SK-N-SH (cell line): ENCODE data around the gene OCA2. TPM values are rescaled to one million over a fixed set of nuclear protein-coding genes. Genes with fewer than 3 reads are reported as not detected.

Source experiments
- CTCF ChIA-PET: fragments of 300-600, 350-600 bp; formaldehyde crosslinking; extraction: SDS; loops from one replicate; lab custom pipeline; 2021; lab: Yijun Ruan, JAX
- POLR2A ChIA-PET: fragments of 350-600 bp; sonication (Branson Sonifier 250); formaldehyde crosslinking; extraction: SDS; loops from one replicate; lab custom pipeline; 2020; ENCODE audit warnings: antibody characterized with exemption, inconsistent platforms; lab: Yijun Ruan, JAX
- DNase-seq: peaks from one replicate; pipeline ENCODE4 v3.0.0; 2012
- H2AFZ ChIP-seq: fragments of 200-600 bp; sonication (generic); 2 replicates; pipeline ENCODE4 v1.8.1; 2016; ENCODE audit warnings: antibody characterized with exemption, mild to moderate bottlenecking, low read depth
- H3F3A ChIP-seq: fragments of 200-600 bp; sonication (generic); replicated peaks from 2 replicates; pipeline ENCODE3; 2016; ENCODE audit warnings: antibody characterized with exemption, mild to moderate bottlenecking; ENCODE audit not compliant: insufficient read depth
- H3K27ac ChIP-seq, 2 experiments: fragments of 200-500 bp in 1 of 2; fragments of 200-600 bp in 1 of 2; sonication (Bioruptor generic) in 1 of 2; sonication (generic), shearing (Covaris generic) in 1 of 2; 2 replicates each; pipeline versions ENCODE4 v1.5.1 to v1.6.1; 2014 to 2016; ENCODE audit warnings: low read depth in 2 of 2, inconsistent platforms in 1 of 2, low read length in 1 of 2, mild to moderate bottlenecking in 1 of 2, mixed read lengths in 1 of 2
- H3K27me3 ChIP-seq: fragments of 200-600 bp; sonication (generic), shearing (Covaris generic); 2 replicates; pipeline ENCODE4 v1.6.1; 2016; ENCODE audit warnings: mixed run types; ENCODE audit not compliant: insufficient read depth
- H3K36me3 ChIP-seq, 2 experiments: fragments of 200-500 bp in 1 of 2; fragments of 200-600 bp in 1 of 2; sonication (Bioruptor generic) in 1 of 2; sonication (generic) in 1 of 2; replicated peaks in 1 of 2; 2 replicates each; pipeline versions ENCODE3 to v1.5.1; 2014 to 2016; ENCODE audit warnings: low read length in 1 of 2, mild to moderate bottlenecking in 1 of 2; ENCODE audit not compliant: insufficient read depth in 2 of 2, control insufficient read depth in 1 of 2
- H3K4me1 ChIP-seq, 2 experiments: fragments of 200-500 bp in 1 of 2; fragments of 200-600 bp in 1 of 2; sonication (Bioruptor generic) in 1 of 2; sonication (generic), shearing (Covaris generic) in 1 of 2; 2 replicates each; pipeline versions ENCODE4 v1.5.1 to v1.6.1; 2014 to 2016; ENCODE audit warnings: low read depth in 1 of 2, low read length in 1 of 2, mixed run types in 1 of 2; ENCODE audit not compliant: insufficient read depth in 2 of 2, control insufficient read depth in 1 of 2
- H3K4me2 ChIP-seq: fragments of 200-600 bp; sonication (generic), shearing (Covaris generic); 2 replicates; pipeline ENCODE4 v1.6.1; 2017; ENCODE audit warnings: mixed run types
- H3K4me3 ChIP-seq, 2 experiments: fragments of 200-500 bp in 1 of 2; fragments of 200-600 bp in 1 of 2; sonication (Bioruptor generic) in 1 of 2; sonication (generic), shearing (Covaris generic) in 1 of 2; 2 replicates each; pipeline versions ENCODE4 v1.5.1 to v1.8.1; 2014 to 2016; ENCODE audit warnings: low read depth in 2 of 2, inconsistent platforms in 1 of 2, low read length in 1 of 2, mild to moderate bottlenecking in 1 of 2, mixed read lengths in 1 of 2, moderate library complexity in 1 of 2
- H3K79me2 ChIP-seq: fragments of 200-600 bp; sonication (generic); 2 replicates; pipeline ENCODE4 v1.8.1; 2017; ENCODE audit warnings: mild to moderate bottlenecking; ENCODE audit not compliant: insufficient read depth
- H3K9ac ChIP-seq: fragments of 200-600 bp; sonication (generic); 2 replicates; pipeline ENCODE4 v1.6.1; 2017; ENCODE audit warnings: mixed run types
- H3K9me2 ChIP-seq: fragments of 200-600 bp; sonication (generic); 2 replicates; pipeline ENCODE4 v1.6.1; 2017; ENCODE audit warnings: mixed run types
- H3K9me3 ChIP-seq: fragments of 200-600 bp; sonication (generic); 2 replicates; pipeline ENCODE4 v1.6.1; 2017; ENCODE audit warnings: mixed run types, mild to moderate bottlenecking, moderate library complexity
- H4K20me1 ChIP-seq: fragments of 200-600 bp; sonication (generic); 2 replicates; pipeline ENCODE4 v1.6.1; 2017; ENCODE audit warnings: mild to moderate bottlenecking, mixed run types; ENCODE audit not compliant: insufficient read depth
- CHD2 ChIP-seq: fragments of 150-350 bp; IDR thresholded peaks from 2 replicates; pipeline ENCODE4 v1.6.1; 2018; ENCODE audit warnings: low read length; ENCODE audit not compliant: partially characterized antibody
- CTCF ChIP-seq: fragments of 200-600 bp; sonication (generic); IDR thresholded peaks from 2 replicates; pipeline ENCODE4 v1.6.1; 2017; ENCODE audit warnings: antibody characterized with exemption, mild to moderate bottlenecking, moderate library complexity
- EZH2phosphoT487 ChIP-seq: fragments of 200-600 bp; sonication (generic); IDR thresholded peaks from 2 replicates; pipeline ENCODE4 v1.6.1; 2017; ENCODE audit warnings: low read depth, mixed run types, mild to moderate bottlenecking, antibody characterized with exemption, moderate library complexity, borderline replicate concordance
- FOXM1 ChIP-seq: IDR thresholded peaks from 2 replicates; pipeline ENCODE4 v1.4.0; 2012; ENCODE audit warnings: low read depth, mild to moderate bottlenecking
- GABPA ChIP-seq: IDR thresholded peaks from 2 replicates; pipeline ENCODE4 v1.4.0; 2012; ENCODE audit warnings: low read depth, mild to moderate bottlenecking
- GATA2 ChIP-seq: sonication (generic); formaldehyde crosslinking; IDR thresholded peaks from 2 replicates; pipeline ENCODE4 v1.5.0; 2020; ENCODE audit warnings: mild to moderate bottlenecking, missing genetic modification reagents
- JUND ChIP-seq: IDR thresholded peaks from 2 replicates; pipeline ENCODE4 v1.4.0; 2012
- MEF2A ChIP-seq: IDR thresholded peaks from 2 replicates; pipeline ENCODE4 v1.4.0; 2012; ENCODE audit warnings: low read depth, borderline replicate concordance
- NRF1 ChIP-seq: IDR thresholded peaks from 2 replicates; pipeline ENCODE4 v1.6.1; 2012; ENCODE audit warnings: low read depth, mild to moderate bottlenecking, low read length
- POLR2AphosphoS5 ChIP-seq: IDR thresholded peaks from 2 replicates; pipeline ENCODE4 v1.6.1; 2012; ENCODE audit warnings: low read depth, low read length
- RAD21 ChIP-seq: IDR thresholded peaks from 2 replicates; pipeline ENCODE4 v1.6.1; 2012; ENCODE audit warnings: mild to moderate bottlenecking, low read length
- RCOR1 ChIP-seq: fragments of 150-350 bp; IDR thresholded peaks from 2 replicates; pipeline ENCODE4 v1.6.1; 2017; ENCODE audit warnings: antibody characterized with exemption, low read length
- RFX5 ChIP-seq: IDR thresholded peaks from 2 replicates; pipeline ENCODE4 v1.6.1; 2012; ENCODE audit warnings: mild to moderate bottlenecking, improper control_type of control experiment, low read length
- RXRA ChIP-seq: IDR thresholded peaks from 2 replicates; pipeline ENCODE4 v1.4.0; 2012; ENCODE audit warnings: low read depth, mild to moderate bottlenecking, borderline replicate concordance
- SMC3 ChIP-seq: IDR thresholded peaks from 2 replicates; pipeline ENCODE4 v1.6.1; 2012; ENCODE audit warnings: low read depth, low read length, improper control_type of control experiment
- TEAD4 ChIP-seq: IDR thresholded peaks from 2 replicates; pipeline ENCODE4 v1.4.0; 2012; ENCODE audit warnings: mild to moderate bottlenecking, borderline replicate concordance; ENCODE audit not compliant: insufficient read depth
- WGBS: methylation state at CpG from one replicate; pipeline ENCODE4 v1.1.6; 2017; ENCODE audit warnings: low lambda C conversion rate; 5-methylcytosine and 5-hydroxymethylcytosine counted together
- polyA plus RNA-seq, 3 experiments: library from polyadenylated mRNA; depleted of rRNA; stranded (reverse); fragments of >200 nt; gene quantifications; 2 replicates each; pipeline ENCODE4 v1.2.3, GENCODE V29; 2012
- TF ChIP-seq, protein P1 (sequence below): IDR thresholded peaks from 2 replicates; pipeline ENCODE4 v1.4.0; 2012; ENCODE audit warnings: low read depth
- TF ChIP-seq, protein P2 (sequence below): IDR thresholded peaks from 2 replicates; pipeline ENCODE4 v1.4.0; 2012; ENCODE audit warnings: low read depth, borderline replicate concordance
- TF ChIP-seq, protein P3 (sequence below): IDR thresholded peaks from 2 replicates; pipeline ENCODE4 v1.6.1; 2012; ENCODE audit warnings: mild to moderate bottlenecking, low read depth, low read length, moderate library complexity
- TF ChIP-seq, protein P4 (sequence below): IDR thresholded peaks from 2 replicates; pipeline ENCODE4 v1.4.0; 2012; ENCODE audit warnings: low read depth, borderline replicate concordance

The OCA2 gene
- polyA plus RNA-seq, 1 of the 3 experiments (the other 2 are of a cell fraction) = 0.16 TPM

DNA sequence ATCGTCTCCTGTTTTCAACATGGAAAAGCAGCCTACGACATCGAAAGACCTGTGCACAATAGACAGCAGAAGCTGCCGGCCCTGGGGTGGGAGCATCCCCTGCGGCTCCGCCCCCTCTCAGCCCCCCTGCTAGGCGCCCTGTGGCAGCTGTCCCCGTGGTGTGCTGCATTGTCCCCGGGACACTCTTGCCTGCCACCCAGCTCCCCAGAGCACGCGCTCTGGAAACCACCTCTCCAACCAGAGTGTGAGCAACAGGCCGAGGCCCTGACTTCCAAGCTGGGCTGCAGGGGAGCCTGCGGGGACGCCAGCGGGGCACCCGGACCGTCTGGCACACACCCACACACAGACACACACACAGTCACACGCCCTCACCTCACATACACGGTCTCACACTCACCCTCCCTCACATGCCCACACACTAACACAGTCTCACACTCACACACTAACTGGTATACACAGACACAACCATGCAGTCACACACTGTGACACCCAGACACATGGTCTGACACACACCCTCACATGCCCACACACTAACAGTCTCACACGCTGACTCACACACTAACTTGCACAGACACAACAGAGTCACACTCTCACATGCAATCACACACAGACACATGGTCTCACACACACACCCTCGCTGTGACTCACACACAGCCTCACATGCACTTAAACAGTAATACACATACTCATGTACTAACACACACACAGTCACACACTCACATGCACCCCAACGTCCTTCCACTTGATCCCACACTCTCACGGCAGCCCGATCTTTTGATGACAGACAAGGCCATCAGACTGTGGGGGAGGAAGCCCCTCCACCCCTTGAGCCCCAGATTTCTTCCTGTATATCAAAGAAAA is 94.7 kb downstream of the OCA2 start:
- Histone ChIP-seq H3K36me3 (no peaks in the 10 kb centered on the region), H3K9me2 (no peaks in the 10 kb centered on the region), H3F3A (no peaks in the 10 kb centered on the region), H3K9ac (no peak overlapping the region), H2AFZ (no peak overlapping the region), H3K4me1 (no peaks in the 10 kb centered on the region), H3K79me2 (no peaks in the 10 kb centered on the region), H3K27ac (no peak overlapping the region), H3K4me3 (no peak overlapping the region), H3K4me2 (no peak overlapping the region), H3K27me3 (no peaks in the 10 kb centered on the region), H3K9me3 (no peaks in the 10 kb centered on the region), H4K20me1 (no peaks in the 10 kb centered on the region)
- 63% methylated on average over 21 of the region's 24 CpGs for WGBS
- POLR2A ChIA-PET = no interaction called here
- no peak for DNase-seq
- TF ChIP-seq GATA2 (CRISPR knock-in tag) (no peak), EZH2phosphoT487 (no peak), POLR2AphosphoS5 (no peak), RXRA (no peak), CHD2 (no peak), RCOR1 (no peak), RFX5 (no peak), JUND (no peak), FOXM1 (no peak), RAD21 (no peak), NRF1 (no peak), TEAD4 (no peak), GABPA (no peak), MEF2A (no peak), CTCF (no peak), SMC3 (no peak)
- TF ChIP-seq, protein P1, sequence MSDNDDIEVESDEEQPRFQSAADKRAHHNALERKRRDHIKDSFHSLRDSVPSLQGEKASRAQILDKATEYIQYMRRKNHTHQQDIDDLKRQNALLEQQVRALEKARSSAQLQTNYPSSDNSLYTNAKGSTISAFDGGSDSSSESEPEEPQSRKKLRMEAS = no peak
- TF ChIP-seq, protein P2, sequence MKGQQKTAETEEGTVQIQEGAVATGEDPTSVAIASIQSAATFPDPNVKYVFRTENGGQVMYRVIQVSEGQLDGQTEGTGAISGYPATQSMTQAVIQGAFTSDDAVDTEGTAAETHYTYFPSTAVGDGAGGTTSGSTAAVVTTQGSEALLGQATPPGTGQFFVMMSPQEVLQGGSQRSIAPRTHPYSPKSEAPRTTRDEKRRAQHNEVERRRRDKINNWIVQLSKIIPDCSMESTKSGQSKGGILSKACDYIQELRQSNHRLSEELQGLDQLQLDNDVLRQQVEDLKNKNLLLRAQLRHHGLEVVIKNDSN = no peak
- TF ChIP-seq, protein P3, sequence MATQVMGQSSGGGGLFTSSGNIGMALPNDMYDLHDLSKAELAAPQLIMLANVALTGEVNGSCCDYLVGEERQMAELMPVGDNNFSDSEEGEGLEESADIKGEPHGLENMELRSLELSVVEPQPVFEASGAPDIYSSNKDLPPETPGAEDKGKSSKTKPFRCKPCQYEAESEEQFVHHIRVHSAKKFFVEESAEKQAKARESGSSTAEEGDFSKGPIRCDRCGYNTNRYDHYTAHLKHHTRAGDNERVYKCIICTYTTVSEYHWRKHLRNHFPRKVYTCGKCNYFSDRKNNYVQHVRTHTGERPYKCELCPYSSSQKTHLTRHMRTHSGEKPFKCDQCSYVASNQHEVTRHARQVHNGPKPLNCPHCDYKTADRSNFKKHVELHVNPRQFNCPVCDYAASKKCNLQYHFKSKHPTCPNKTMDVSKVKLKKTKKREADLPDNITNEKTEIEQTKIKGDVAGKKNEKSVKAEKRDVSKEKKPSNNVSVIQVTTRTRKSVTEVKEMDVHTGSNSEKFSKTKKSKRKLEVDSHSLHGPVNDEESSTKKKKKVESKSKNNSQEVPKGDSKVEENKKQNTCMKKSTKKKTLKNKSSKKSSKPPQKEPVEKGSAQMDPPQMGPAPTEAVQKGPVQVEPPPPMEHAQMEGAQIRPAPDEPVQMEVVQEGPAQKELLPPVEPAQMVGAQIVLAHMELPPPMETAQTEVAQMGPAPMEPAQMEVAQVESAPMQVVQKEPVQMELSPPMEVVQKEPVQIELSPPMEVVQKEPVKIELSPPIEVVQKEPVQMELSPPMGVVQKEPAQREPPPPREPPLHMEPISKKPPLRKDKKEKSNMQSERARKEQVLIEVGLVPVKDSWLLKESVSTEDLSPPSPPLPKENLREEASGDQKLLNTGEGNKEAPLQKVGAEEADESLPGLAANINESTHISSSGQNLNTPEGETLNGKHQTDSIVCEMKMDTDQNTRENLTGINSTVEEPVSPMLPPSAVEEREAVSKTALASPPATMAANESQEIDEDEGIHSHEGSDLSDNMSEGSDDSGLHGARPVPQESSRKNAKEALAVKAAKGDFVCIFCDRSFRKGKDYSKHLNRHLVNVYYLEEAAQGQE = no peak
- TF ChIP-seq, protein P4, sequence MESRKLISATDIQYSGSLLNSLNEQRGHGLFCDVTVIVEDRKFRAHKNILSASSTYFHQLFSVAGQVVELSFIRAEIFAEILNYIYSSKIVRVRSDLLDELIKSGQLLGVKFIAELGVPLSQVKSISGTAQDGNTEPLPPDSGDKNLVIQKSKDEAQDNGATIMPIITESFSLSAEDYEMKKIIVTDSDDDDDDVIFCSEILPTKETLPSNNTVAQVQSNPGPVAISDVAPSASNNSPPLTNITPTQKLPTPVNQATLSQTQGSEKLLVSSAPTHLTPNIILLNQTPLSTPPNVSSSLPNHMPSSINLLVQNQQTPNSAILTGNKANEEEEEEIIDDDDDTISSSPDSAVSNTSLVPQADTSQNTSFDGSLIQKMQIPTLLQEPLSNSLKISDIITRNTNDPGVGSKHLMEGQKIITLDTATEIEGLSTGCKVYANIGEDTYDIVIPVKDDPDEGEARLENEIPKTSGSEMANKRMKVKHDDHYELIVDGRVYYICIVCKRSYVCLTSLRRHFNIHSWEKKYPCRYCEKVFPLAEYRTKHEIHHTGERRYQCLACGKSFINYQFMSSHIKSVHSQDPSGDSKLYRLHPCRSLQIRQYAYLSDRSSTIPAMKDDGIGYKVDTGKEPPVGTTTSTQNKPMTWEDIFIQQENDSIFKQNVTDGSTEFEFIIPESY = no peak
- CTCF ChIA-PET = interaction anchor here (1.2 to 1.3 kb wide), 2 partner anchors 17 to 95 kb away, joined by 4 read pairs; partner anchors contain the start of gene OCA2
